Right atrium auricular region (tissue), 2 donors: ENCODE measurements around the gene AIFM3. TPM values are rescaled to one million over a fixed set of nuclear protein-coding genes. Genes with fewer than 3 reads are reported as not detected.
"Not testable (repeated sequence)": the region's sequence is repeated elsewhere in the genome, so short reads cannot be mapped to it uniquely, and the experiment has no call there.

ENCODE experiments used
- DNase-seq: peaks from one replicate; pipeline ENCODE4 v3.0.0-alpha.2; 2019; ENCODE audit warnings: low spot score
- H3K27ac ChIP-seq, 2 donors: fragments of 200-600 bp; sonication (generic); 1 replicate in 1 of 2; 2 replicates in 1 of 2; pipeline ENCODE4 v1.5.1; 2016 to 2019
- H3K27me3 ChIP-seq, 2 donors: fragments of 200-600 bp; sonication (generic); one replicate each; pipeline versions ENCODE4 v1.5.1 to v1.6.0; 2017 to 2019
- H3K36me3 ChIP-seq: fragments of 200-600 bp; sonication (generic); one replicate; pipeline ENCODE4 v1.5.1; 2016
- H3K4me1 ChIP-seq, 2 donors: fragments of 200-600 bp; sonication (generic); one replicate each; pipeline versions ENCODE4 v1.5.1 to v1.6.0; 2017 to 2019
- H3K4me3 ChIP-seq, 2 donors: fragments of 200-600 bp; sonication (generic); 1 replicate in 1 of 2; 2 replicates in 1 of 2; pipeline ENCODE4 v1.5.1; 2017 to 2019; ENCODE audit warnings: mild to moderate bottlenecking in 1 of 2, moderate library complexity in 1 of 2
- H3K9me3 ChIP-seq, 2 donors: fragments of 200-600 bp; sonication (generic); one replicate each; pipeline ENCODE4 v1.5.1; 2019
- total RNA-seq, 2 donors: library from RNA; depleted of rRNA; stranded (reverse); fragments of >200 nt; gene quantifications; one replicate each; pipeline ENCODE4 v1.1.0, GENCODE V29; 2016
- TF ChIP-seq, protein P1 (sequence below), 2 donors: fragments of 200-600 bp; sonication (generic); IDR thresholded peaks; one replicate each; pipeline ENCODE4 v1.5.1; 2019; ENCODE audit warnings: antibody characterized with exemption in 2 of 2

Gene AIFM3
- total RNA-seq, 2 donors from 2014 or later, result 0.75 to 1.0 TPM

DNA sequence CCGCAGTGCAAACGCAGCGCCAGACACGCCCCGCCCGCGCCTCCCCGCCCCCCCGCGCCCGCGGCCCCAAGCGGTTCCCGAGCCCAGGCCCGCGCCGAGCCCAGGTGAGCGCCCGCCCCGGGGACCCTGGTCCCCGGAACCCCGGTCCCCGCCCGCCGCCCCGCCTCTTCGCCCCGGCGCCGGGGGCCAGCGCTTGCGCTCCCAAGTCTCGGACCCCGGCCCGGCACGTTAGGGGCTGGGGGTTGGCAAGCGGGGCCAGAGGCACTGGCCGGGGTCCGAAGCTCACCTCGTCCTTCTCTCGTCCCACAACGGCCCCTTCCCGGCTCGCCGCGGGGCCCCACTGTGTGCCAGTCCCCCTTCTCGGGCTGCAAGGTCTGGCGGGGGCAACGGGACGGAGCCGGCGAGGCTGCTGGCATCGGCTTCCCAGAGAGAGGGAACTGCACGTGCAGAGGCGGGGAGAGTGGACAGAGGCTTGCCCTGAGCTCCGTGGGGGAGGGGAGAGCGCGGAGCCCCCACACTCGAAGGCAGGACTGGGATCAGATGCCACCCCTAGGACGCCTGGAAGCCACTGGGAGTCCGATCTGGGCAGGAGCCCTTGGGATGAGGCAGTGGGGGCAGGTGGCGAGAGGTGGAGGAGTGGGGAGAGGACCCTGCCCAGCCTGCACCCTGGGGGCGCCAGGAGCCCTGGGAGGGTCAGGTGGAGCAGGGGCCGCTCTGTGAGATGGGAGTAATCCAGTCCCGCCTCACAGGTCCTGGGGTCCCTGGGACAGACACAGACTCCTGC, 1.8 kb upstream of the AIFM3 start:
- DNase-seq, result no peak
- Histone ChIP-seq H3K4me3 (peak overlapping the region; percentile 26 to 51), H3K4me1 (peaks cover 0 to 11% of the 10 kb centered on the region in 2 donors), H3K36me3 (no peaks in the 10 kb centered on the region), H3K9me3 (no peaks in the 10 kb centered on the region), H3K27me3 (no peaks in the 10 kb centered on the region), H3K27ac (no peak overlapping the region)
- TF ChIP-seq, protein P1, sequence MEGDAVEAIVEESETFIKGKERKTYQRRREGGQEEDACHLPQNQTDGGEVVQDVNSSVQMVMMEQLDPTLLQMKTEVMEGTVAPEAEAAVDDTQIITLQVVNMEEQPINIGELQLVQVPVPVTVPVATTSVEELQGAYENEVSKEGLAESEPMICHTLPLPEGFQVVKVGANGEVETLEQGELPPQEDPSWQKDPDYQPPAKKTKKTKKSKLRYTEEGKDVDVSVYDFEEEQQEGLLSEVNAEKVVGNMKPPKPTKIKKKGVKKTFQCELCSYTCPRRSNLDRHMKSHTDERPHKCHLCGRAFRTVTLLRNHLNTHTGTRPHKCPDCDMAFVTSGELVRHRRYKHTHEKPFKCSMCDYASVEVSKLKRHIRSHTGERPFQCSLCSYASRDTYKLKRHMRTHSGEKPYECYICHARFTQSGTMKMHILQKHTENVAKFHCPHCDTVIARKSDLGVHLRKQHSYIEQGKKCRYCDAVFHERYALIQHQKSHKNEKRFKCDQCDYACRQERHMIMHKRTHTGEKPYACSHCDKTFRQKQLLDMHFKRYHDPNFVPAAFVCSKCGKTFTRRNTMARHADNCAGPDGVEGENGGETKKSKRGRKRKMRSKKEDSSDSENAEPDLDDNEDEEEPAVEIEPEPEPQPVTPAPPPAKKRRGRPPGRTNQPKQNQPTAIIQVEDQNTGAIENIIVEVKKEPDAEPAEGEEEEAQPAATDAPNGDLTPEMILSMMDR (IDR thresholded peaks at IDR 0.05), result no peak

DNA sequence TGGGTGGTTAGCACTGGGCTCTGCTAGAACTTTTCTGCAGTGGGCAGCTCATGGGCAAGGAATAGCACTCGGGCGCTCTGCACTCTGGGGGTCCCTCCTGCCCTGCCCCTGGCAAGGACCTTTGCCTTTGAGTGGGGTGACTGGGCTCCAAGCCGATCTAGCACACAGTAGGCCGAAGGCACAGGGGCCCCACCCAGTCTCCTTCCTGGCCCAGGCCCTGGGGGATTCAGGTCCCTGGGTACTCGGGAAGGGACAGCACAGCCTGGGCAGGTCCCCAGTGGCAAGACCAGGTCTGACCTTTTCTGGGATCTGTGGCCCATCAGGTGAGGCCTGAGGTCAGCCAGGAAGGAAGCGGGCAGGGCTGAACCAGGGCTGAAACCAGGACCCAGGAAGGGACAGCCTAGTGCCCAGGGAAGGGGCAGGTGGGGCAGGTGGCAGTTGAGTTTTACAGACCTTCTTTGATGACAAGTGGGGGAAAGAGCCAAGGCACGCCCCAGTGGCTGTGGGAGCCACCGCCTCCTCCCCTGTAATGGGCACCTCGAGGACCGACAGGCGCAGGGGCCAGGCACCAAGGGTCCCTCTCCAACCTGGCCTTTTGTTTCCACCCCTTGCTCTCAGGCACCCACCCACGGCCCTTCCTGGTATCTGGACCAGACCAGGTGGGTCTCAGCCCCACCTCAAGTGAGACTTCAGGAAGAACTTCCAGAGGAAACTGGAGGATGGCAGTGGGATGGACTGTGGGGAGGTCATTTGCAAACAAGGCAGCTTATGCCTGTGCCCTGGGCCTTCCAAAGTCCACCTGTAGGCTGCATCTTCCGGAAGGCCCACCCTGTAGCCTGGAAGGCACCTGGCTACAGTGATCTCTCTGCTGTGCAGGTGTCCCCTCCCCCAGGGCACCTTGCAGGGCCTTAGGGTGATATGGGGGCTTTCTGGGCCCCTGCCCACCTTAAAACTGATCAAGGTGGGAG, 883 bp upstream of the AIFM3 start:
- H3K9me3 ChIP-seq, result no peaks in the 10 kb centered on the region
- H3K4me3 ChIP-seq, result no peak overlapping the region
- TF ChIP-seq, protein P1 (IDR thresholded peaks at IDR 0.05), result no peak
- DNase-seq, result no peak
- no peaks in the 10 kb centered on the region for H3K27me3 ChIP-seq
- peaks cover 0 to 11% of the 10 kb centered on the region in 2 donors for H3K4me1 ChIP-seq
- H3K27ac ChIP-seq, result no peak overlapping the region
- H3K36me3 ChIP-seq, result no peaks in the 10 kb centered on the region

DNA sequence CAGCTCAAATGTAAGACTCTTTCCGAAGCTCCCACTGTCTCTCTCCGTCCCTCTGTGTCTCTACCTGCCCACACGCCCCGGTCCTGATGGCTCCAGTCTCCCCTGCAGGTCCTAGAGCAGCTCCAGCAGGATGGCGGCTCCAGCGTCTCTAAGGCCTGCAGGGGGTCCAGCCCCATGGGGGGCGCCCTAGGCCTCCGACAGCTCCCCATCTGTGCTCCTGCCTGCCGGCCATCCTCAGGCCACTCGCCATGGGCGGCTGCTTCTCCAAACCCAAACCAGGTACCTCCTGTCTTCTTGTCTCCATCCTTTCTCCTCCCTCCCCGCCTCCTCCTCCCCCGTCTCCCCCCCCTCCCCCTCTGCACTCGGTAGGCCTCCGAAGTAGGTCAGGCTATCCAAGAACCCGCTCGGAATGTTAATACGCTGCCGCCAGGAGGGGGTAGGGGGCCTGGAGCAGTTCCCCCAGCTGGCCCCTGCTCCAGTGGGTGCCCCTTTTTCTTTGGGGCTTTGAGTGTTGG, 699 bp downstream of the AIFM3 start:
- no peak for DNase-seq
- no peaks in the 10 kb centered on the region for H3K27me3 ChIP-seq
- H3K36me3 ChIP-seq, result no peaks in the 10 kb centered on the region
- H3K9me3 ChIP-seq, result no peaks in the 10 kb centered on the region
- no peak overlapping the region for H3K27ac ChIP-seq
- no peak overlapping the region for H3K4me3 ChIP-seq
- peaks cover 0 to 11% of the 10 kb centered on the region in 2 donors for H3K4me1 ChIP-seq
- TF ChIP-seq, protein P1 (IDR thresholded peaks at IDR 0.05), result no peak

DNA sequence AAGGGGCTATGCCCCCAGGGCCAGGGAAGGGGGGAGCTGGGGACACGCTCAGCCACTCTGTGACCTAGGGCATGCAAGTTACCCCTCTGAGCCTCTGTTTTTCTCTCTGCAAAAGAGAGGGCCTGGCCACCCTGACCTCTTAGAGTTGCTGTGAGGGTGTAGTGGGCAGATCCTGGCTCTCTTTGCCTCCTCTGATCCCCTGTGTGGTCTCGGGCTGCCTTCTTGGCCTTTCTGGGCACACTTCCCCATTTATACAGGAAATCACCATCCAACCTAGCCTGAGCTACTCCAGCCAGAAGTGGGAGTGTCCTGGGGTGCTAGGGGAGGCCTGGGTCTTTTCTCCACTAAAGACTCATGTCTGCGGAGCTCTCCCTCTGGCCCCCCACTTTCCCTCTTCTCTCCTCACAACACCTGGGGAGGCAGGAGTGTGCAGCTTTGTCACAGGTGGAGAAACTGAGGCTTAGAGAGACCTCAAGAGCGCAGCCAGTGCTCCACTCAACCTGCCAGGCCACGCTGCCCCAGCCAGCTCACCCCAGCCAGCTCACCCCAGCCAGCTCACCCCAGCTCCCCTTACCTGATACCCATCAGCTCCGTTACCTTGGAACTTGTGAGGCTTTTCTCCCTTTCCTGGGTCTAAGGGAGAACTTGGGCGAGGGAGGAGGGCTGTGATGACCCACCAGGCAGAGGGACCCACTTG, 1.4 kb downstream of the AIFM3 start:
- H3K27ac ChIP-seq, result no peak overlapping the region
- H3K4me1 ChIP-seq, result peaks cover 0 to 11% of the 10 kb centered on the region in 2 donors
- no peak for DNase-seq
- no peaks in the 10 kb centered on the region for H3K36me3 ChIP-seq
- no peak overlapping the region for H3K4me3 ChIP-seq
- no peaks in the 10 kb centered on the region for H3K9me3 ChIP-seq
- TF ChIP-seq, protein P1 (IDR thresholded peaks at IDR 0.05), result no peak
- H3K27me3 ChIP-seq, result no peaks in the 10 kb centered on the region

DNA sequence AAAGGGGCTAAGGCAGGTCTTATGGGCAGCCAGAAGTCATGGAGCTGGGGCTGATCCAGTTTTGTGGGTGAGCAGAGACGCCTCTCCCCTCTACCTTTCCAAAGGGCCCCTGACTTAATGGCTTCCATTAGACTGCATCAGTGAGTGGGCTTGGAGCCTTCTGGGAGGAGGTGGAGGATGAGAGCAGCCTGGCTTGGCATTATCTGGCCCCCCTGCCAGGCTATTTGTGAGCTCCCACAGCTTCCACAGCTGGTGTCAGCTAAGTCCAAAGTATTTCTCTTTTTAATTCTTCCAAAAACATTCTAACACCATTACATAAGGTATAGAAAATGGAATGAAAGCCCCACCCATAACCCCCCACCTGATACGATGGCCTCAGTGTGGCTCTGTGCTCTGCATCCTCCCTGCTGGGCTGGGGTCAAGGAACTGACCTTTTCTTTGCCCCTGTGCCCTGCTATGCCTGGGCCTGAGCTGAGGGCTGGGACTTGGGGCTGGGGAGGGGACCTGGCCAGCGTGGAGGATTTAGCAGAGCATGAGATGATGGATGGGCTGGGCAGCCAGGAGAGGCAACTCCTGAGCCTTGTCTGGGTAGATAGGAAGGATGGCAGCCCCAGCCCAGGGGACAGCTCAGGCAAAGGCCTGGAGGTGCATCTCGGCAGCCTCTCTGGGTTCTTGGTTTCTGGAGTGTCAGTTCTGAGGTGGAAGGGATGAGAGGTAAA, 4.0 kb downstream of the AIFM3 start:
- TF ChIP-seq, protein P1 (IDR thresholded peaks at IDR 0.05), result no peak
- H3K4me3 ChIP-seq, result no peak overlapping the region
- H3K36me3 ChIP-seq, result no peaks in the 10 kb centered on the region
- no peaks in the 10 kb centered on the region for H3K27me3 ChIP-seq
- no peak for DNase-seq
- H3K9me3 ChIP-seq, result no peaks in the 10 kb centered on the region
- H3K4me1 ChIP-seq, result peaks cover 0 to 4% of the 10 kb centered on the region in 2 donors
- H3K27ac ChIP-seq, result no peak overlapping the region

DNA sequence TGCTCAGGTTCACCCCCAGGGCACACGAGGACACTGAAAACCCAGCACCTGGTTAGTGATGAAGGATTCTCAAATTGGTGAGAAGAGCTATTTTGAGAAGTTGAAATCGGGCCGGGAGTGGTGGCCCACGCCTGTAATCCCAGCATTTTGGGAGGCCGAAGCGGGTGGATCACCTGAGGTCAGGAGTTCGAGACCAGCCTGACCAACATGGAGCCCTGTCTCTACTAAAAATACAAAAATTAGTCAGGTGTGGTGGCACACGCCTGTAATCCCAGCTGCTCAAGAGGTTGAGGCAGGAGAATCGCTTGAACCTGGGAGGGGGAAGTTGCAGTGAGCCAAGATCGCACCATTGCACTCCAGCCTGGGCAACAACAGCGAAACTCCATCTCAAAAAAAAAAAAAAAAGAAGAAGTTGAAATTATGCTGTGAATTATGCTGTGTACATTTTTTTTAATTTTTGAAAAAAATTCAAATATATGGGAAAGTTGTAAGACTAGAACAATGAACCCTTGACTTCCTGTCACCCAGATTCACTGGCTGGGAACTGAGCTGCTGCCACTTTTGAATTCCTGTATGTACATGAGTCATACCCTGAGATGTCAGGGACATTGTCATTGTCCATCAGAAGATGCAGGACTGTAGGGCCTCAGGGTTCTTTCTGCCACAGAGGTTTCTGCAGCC, 5.1 kb downstream of the AIFM3 start:
- H3K4me1 ChIP-seq, H3K9me3 ChIP-seq, H3K36me3 ChIP-seq, H3K4me3 ChIP-seq, H3K27me3 ChIP-seq, H3K27ac ChIP-seq, DNase-seq: not testable (repeated sequence)
